NCI-H526 (cell line): ENCODE results near the gene IQCF5.
"Not testable (repeated sequence)": the region's sequence is repeated elsewhere in the genome, so short reads cannot be mapped to it uniquely, and the experiment has no call there.

ENCODE experiments used
- DNase-seq, 2 experiments: peaks; one replicate each; lab custom pipeline; 2025; lab: John Stamatoyannopoulos, UW

IQCF5 gene

DNA sequence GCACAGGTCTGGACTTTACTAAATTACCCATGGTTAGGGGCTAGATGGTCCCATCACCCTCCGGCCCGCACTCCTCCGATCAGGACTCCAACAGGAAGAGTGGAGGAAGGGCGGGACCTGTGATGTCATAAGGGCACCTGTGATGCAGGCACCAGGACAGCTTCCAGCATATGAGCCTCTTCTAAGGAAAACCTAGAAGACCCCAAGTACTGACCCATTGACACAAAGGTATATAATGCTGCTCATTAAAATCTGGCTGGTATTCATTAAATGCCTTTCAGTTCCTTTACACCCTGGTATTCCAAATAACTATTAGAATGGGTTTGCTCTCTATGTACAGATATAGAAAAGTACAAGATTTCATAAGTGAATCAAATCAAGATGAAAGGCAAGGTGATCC, at the start of gene IQCF5:
Gene IQCF5 (minus strand): TSS at position 101 of the 400 bp plus-strand sequence. CDS start 70 bp downstream, at position 31.
- DNase-seq, result no peak

DNA sequence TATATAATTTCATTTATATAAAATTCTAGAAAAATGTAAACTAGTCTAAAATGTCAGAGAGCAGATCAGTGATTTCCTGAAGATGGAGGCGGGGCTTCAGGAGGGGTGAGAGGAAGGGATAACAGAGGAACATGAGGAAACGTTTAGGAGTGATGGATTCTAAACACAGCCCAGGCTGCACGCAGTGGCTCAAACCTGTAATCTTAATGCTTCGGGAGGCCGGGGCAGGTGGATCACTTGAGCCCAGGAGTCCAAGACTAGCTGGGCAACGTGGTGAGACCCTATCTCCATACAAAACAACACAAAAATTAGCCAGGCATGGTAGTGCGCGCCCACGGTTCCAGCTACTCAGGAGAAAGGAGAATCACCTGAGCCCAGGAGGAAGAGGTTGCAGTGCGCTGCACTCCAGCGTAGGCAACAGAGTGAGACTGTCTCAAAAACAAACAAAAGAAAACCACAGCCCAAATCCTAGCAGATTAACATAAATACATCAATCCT, 45.7 kb upstream of the IQCF5 start:
- DNase-seq, result no peak

DNA sequence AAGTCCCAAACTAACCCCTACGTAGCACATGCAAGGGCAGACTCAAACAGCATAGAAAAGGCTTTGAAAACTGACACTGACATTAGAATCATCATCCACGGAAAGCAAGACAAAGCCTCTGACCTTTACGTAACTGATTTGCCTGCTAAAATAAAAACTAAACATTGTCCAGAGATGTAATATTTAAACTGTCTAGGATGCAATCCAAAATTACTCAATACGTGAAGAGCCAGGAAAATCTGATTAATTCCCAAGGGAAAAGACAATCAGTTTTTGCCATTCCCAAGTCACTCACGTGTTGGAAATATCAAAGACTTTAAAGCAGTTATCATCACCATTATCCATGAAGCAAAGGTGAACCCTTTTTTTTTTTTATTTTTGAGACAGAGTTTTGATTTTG, 41.0 kb upstream of the IQCF5 start:
- no peak for DNase-seq

DNA sequence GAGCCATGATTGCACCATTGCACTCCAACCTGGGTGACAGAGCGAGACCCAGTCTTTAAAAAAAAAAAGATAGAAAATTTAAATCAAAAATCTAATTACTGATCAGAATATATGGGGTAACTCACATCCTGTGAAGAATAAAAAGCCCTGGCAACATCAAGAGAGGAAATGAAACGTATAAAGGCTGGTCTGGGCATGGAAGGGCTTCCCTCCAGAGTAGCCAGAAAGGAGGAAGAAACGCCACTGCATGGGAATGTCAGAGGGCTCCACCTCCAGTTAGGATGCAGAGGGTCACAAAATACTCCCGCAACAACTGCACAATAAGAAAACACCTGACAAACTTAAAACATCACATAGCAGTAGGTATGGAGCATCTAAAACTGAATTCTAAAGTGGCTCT, 32.6 kb upstream of the IQCF5 start:
- DNase-seq, result no peak

DNA sequence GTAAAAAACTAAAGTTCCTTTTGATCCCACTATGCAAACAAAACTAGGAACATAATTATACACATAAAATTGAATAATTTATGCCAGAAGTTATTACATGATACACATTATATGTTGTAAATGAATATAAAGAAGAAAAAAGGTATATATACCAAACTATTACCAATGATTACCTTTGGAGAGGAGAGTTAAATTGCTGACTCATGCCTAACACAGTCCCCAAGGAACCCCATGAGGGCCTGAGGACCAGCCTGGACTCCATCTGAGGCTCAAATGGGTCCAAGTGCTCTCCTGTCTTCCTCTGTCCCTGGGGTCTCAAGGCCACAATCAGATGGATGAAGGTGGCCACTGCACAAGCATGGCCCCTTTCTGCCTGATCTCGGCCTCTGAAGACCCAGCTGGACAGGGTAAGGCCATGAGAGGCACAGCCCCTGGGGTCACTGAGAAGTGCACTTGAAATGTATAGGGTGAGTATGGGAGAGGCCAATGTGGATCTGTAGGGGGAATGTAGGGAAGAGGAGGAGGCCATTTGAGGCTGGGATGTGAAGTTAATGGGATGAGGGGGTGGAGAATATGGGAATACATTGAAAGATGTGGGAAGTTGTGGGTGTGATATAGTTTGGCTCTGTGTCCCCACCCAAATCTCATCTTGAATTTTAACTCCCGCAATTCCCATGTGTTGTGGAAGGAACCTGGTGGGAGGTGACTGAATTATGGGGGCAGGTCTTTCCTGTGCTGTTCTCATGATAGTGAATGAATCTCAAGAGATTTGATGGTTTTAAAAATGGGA, 28.8 kb upstream of the IQCF5 start:
- DNase-seq, result no peak

DNA sequence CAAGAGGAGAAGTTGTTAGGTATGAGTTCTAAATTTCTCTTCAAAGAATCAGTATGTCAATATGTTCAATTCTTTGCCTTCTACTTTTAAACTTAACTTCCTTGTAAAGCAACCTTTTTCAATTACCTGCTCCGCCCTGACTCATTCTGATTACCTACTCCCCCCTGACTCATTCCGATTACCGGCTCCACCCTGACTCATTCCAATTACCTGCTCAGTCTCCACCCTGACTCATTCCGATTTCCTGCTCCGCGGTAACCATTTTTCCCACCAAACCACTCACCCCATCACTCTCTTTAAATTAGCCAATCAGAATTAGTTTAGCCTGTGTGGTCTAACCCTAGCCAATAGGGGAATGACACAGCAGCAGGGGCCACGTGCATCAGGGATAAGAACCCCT, 27.0 kb upstream of the IQCF5 start:
- not testable (repeated sequence) for DNase-seq

DNA sequence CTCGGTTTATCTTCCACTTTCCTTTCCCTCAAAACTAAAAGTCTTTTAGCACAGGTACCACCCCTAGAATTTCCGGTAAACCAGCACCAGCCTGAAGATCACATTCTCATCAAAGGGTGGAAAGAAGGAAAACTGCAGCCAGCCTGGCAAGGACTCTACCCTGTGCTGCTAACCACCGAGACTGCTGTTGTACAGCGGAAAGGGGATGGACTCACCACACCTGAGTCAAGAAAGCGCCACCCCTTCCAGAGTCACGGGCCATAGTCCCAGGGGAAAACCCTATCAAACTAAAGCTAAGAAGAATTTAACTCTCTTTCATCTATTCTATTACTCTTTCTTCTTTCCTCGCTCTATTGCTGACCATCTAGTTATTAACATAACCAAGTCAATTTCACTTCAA, 24.6 kb upstream of the IQCF5 start:
- DNase-seq, result peak in 1 of 2 experiments; percentile 19

DNA sequence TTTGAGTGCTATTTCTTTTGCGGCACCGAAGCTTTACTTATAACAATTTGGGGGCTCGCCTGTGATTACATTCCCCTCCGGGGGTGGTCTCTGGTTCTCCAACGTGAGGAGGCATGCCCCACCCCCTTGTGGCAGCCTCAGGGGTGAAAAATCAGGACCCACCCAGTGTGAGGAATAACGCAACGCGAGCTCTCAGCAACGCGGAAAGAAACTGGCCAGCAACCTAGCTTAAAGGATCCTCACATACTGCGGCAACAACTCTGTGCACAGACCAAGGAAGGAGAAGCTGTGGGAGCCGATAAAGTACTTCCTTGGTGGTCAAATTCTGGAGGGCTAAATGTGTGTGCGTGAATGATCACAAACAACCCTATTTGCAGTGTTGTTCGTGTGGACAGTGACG, 22.0 kb upstream of the IQCF5 start:
- no peak for DNase-seq

DNA sequence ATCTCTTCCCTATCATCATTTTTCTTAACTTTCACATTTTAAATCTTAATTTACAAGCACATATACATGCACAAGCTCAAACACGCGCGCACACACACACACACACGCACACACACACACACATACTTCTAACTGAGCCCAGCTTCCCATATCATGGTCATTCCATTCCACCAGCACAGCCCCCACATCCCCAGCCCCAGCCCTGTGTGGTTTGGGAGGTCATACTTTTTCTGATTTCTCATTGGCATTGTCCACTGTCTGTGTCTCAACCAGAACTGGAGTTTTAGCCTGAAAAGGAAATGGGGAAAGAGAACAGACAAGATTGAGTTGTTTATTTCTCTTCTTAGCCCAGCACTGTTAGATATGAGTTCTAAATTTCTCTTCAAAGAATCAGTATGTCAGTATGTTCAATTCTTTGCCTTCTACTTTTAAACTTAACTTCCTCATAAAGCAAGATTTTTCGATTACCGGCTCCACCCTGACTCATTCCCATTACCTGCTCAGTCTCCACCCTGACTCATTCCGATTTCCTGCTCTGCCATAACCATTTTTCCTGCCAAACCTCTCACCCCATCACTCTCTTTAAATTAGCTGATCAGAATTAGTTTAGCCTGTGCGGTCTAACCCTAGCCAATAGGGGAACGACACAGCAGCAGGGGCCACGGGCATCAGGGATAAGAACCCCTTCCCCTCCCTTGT, 21.4 kb upstream of the IQCF5 start:
- no peak for DNase-seq

DNA sequence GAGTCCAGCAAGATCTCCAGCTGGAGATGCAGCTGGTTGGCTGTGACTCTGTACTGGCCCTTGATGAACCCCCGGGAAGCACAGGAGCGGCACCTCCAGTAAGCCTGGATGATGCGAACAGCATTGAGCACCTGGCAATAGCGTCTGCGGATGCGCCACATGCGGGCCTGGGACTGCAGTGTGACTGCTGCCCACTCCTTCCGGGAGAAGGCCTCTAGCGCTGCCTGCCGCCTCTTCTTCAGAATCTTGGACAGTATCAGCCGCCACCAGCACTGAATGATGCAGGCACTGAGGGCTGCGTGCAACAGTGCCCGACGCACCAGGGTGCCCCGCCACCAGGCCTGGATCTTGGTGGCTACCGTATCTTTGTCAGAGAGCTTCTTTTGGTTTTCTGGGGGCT, 19.5 kb upstream of the IQCF5 start:
- DNase-seq, result no peak

DNA sequence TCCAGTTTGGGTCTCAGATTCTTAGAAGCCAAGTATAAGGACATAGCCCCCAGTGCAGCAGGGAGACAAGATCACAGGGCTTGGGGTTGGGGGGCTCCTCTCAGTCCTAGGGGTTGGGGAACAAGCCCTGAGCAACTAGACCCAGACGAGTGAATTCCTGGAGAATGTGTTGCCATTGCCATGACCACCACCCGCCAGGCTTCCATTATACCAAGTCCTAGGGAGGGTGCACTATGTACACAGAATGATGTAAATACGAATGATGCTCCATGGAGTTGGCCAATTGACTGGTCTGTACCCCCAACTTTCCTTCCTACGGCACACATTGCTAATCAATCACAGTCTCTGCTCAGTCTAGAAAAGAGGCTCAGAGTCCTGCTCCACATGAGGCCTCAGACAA, 19.0 kb upstream of the IQCF5 start:
- no peak for DNase-seq

DNA sequence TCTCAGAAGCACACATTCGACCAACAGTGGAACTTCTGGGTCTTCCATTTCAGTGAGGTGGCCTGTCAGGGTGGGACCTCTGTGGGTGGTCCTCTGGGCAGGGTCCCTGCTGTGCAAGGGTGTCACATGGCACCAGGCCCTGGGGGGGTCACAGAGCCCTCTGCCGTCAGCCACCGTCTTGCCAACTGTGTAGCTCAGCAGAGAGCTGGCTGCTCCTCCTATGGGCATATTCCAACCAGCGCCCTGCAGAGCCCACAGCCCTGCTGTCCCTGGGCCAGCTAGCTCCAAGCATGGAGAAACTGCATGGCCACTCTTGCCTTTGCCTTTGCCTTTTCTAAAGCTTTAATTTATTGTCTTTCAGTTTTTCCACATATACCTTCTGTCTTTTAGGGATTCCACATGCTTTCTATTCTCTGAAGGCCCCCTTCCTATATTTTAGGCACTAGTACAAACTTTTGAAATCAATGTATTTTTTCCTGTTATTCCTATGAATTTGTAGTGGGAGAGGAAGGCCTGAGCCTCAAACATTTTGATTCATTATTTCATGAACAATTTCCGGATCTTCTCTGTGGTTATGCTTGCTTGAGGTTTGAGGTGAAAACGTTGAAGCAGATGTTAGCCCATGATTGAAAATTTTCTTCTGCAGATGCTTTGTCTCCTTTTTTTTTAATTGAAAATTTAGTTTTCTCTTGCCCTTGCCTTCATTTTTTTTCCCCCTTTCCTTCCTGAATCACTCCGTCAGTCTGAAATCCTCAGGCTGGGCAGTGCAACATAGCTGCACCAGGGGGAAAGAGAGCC, 16.0 kb upstream of the IQCF5 start:
- DNase-seq, result no peak

DNA sequence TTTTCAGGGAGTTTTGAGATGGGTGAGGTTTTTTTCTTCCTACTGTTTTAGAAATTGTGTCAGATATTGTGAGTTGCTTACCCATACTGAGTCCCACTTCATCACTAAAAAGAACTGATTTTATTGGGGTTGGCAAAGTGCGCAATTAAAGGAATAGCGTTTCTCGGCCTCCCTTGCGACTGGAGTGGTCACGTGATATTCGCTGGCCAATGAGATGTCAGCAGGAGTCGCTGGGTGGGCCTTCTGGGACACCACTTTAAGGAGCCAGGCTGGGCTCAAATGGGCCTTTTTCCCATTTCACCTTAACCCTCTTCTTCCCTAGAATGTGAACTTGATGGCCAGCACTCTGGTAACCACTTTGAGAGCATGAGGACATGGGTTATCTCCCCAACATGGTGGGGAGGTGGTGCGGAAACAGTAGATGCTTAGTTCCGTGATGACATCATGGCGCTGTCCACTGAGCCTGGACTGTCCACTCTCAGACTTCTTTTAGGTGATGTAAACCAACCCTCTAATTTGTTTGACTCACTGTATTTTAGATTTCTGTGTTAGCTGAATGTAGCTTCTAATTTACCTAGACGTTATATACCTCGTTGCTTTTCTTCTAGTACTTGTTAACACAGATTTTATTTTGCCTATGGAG, 13.2 kb upstream of the IQCF5 start:
- no peak for DNase-seq

DNA sequence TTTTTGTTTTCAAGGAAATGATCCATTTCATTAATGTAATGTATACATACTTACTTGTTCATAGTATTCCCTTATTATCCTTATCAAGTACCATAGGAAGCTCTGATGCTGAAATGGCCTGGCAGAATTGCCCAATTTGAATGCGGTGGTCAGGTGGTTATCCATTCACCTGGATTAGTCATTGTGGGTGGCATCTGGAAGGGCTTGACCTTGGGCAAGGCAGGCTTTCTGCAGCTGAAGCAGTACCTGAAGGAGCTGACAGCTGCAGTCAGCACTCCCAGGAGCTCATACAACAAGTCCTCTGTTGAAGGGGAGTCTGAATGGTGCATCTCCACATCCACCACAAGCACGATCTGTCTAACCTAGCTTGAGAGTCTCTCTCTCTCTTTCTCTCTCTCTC, 12.2 kb upstream of the IQCF5 start:
- no peak for DNase-seq

DNA sequence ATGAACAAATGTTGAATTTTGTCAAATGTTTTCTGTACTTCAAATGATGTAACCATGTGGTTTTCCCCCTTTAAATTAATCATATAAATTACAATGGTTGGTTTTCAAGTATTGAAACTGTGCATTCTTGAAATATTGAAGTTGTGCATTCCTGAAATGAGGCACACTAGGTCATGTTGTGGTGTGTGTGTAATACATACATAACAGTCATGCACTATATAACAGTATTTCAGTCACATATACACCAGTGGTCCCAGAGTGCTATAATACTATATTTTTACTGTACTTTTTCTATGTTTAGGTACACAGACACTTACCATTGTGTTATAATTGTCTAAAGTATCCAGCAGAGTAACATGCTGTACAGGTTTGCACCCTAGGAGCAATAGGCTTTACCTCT, 11.0 kb upstream of the IQCF5 start:
- DNase-seq, result no peak

DNA sequence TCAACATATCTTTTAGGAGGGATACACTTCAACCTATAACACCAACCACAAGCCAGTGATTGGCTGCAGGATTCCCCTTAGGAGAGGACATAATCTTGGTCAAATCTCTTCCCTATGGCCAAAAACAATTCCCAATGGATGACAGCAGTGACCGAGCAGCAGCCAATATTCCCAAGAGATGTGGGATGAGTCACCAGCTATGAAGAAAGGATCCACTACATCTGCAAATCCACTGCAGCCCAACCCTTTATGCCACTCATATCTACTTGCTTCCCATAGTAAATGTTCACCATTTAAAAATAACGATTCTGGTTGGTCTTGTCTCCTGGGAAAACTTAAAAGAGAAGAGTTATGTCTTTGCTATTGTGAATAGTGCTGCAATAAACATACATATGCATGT, 4.5 kb upstream of the IQCF5 start:
- DNase-seq, result no peak

DNA sequence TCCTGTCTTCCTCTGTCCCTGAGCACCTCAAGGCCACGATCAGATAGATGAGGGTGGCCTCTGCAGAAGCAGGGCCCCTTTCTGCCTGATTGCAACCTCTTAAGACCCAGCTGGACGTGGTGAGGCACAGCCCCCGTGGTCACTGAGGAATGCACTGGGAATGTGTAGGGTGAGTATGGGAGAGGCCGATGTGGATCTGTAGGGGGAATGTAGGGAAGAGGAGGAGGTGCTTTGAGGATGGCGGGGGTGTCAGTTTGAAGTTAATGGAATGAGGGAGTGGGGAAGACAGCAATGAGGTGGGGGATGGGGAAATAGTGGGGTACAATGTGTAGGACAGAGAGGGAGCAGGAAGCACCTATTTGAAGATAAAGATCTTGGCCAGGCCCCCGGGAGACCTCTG, 785 bp upstream of the IQCF5 start:
- no peak for DNase-seq

DNA sequence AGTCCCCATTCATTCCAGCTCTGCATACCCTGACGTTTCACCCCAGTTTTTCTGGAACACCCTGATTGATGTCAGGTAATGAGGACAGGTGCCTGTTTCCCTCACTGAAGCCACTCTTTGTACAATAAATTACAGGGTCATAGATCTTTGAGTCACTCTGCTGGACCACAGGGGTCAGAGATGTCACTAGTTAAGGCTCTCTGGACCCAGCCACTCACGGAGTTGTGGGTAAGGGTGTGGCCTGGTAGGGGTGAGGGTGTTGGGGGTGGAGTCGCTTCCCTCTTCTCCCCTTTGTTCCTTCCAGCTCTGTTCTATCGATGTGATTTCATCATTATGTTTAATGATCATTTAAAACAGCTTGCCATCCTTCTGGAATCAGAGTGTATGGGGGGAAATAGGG, 512 bp downstream of the IQCF5 start:
- DNase-seq, result no peak

DNA sequence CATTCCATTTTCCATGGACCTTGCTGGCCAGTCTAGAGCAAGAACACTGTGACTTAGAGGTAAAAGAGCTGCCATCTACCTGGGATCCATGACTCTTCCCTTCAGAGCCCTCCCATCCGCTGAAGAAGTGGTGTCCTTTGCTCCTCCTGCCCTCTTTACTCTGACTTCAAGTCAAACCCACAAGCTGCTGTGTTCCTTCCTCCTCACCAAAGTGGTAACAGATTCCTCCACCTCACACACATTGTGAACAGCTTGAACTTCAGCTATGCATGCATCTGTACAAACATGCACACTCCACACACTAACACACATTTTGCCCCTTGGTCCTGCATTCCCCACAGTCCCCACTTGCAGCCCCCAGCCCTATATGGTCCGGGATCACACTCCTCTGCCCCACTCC, 990 bp downstream of the IQCF5 start:
- DNase-seq, result no peak

DNA sequence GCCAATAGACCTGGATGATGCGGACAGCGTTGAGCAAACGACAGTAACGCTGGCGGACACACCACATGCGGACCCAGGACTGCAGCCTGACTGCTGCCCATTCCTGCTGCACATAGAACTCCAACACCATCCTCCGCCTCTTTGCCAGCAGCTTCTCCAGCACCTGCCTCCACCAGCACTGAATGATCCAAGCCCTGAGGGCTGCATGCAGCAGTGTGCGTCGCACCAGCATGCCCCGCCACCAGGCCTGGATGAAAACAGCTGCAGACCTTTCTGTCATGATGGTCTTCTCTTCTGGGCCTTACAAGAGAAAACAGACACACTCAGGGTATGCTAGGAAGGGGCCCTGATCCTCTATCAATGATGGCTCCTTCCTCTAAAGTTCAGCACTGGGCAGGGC, 1.5 kb downstream of the IQCF5 start:
- DNase-seq, result no peak

DNA sequence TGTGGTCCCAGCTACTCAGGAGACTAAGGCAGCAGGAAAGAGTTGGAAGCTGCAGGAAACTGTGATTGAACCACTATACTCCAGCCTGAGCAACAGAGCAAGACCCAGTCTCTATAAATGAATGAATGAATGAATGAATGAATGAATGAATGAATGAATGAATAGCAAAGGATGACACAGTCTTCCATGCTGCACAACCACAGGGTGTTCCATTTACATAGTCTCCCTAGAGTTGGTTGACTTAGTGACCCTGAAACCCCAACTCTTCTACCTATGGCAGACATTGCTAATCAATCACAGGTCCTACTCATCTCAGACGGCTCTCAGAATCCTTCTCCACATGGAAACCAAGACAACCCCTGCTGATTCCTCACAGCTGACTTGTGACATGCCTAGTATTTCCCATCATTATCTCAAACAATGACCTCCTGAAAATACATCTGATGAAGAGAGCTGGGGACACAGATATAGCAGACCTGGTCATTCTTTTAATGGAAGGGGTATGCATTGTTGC, 2.1 kb downstream of the IQCF5 start:
- DNase-seq, result no peak

DNA sequence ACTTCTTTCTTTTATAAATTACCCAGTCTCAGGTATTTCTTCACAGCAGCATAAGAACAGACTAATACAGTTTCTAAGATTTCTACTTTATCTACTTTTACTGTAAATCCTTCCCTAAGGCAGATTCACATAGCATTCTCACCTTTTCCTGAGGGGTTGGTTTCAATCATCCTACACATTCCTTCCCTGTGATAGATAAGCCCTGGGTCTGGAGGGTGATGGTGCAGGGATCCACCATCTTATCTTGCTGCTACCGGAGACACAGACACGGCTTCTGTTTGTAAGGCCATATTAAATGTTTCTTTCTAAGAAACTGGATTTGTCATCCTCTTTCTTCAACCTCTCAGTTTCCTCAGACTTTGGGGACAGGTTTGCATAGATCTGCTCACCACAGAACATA, 6.1 kb downstream of the IQCF5 start:
- DNase-seq, result no peak
